Measurements from ENCODE around the gene MRPL18. TPM values are rescaled to one million over a fixed set of nuclear protein-coding genes. Genes with fewer than 3 reads are reported as not detected.

MRPL18 gene
- total RNA-seq, 1 donor from 2014 or later: 53.0 TPM

- Mint-ChIP-seq H3K27ac (ENCODE audit: unreplicated experiment) (no peak overlapping the region), H3K4me3 (no peak overlapping the region), H3K27me3 (ENCODE audit: low read depth) (no peaks in the 10 kb centered on the region), H3K36me3 (ENCODE audit: low read depth) (peaks cover 26% of the 10 kb centered on the region), H3K4me1 (no peaks in the 10 kb centered on the region), H3K9me3 (no peaks in the 10 kb centered on the region)
- DNase-seq (ENCODE audit: low read depth, low spot score): no peak
- no peak for TF ChIP-seq CTCF (conservative IDR thresholded peaks at IDR 0.05)
Measured at GRCh38 chr6:159753081-159753872, 37.0 kb upstream of the MRPL18 start.

- Mint-ChIP-seq H3K27me3 (ENCODE audit: low read depth) (no peaks in the 10 kb centered on the region), H3K36me3 (ENCODE audit: low read depth) (peaks cover 28% of the 10 kb centered on the region), H3K9me3 (no peaks in the 10 kb centered on the region), H3K4me3 (no peak overlapping the region), H3K4me1 (no peaks in the 10 kb centered on the region), H3K27ac (ENCODE audit: unreplicated experiment) (no peak overlapping the region)
- no peak for TF ChIP-seq CTCF (conservative IDR thresholded peaks at IDR 0.05)
- no peak for DNase-seq (ENCODE audit: low read depth, low spot score)
Measured at GRCh38 chr6:159754401-159754800, 35.9 kb upstream of the MRPL18 start.

- no peak for TF ChIP-seq CTCF (conservative IDR thresholded peaks at IDR 0.05)
- no peak for DNase-seq (ENCODE audit: low read depth, low spot score)
- peaks cover 6% of the 10 kb centered on the region for H3K4me1 Mint-ChIP-seq
- H3K27me3 Mint-ChIP-seq (ENCODE audit: low read depth): no peaks in the 10 kb centered on the region
- peaks cover 28% of the 10 kb centered on the region for H3K36me3 Mint-ChIP-seq (ENCODE audit: low read depth)
- H3K4me3 Mint-ChIP-seq: peak overlapping the region; percentile 42
- no peaks in the 10 kb centered on the region for H3K9me3 Mint-ChIP-seq
- H3K27ac Mint-ChIP-seq (ENCODE audit: unreplicated experiment): no peak overlapping the region
Measured at GRCh38 chr6:159754959-159755914, 35.0 kb upstream of the MRPL18 start.

GRCh38 chr6:159756508-159756907, 33.8 kb upstream of the MRPL18 start:
- Mint-ChIP-seq H3K36me3 (ENCODE audit: low read depth) (peaks cover 31% of the 10 kb centered on the region), H3K4me3 (peak overlapping the region; percentile 57), H3K9me3 (no peaks in the 10 kb centered on the region), H3K27ac (ENCODE audit: unreplicated experiment) (no peak overlapping the region), H3K4me1 (peaks cover 18% of the 10 kb centered on the region), H3K27me3 (ENCODE audit: low read depth) (peaks cover 6% of the 10 kb centered on the region)
- no peak for TF ChIP-seq CTCF (conservative IDR thresholded peaks at IDR 0.05)
- no peak for DNase-seq (ENCODE audit: low read depth, low spot score)

- TF ChIP-seq CTCF (conservative IDR thresholded peaks at IDR 0.05): no peak
- H3K4me1 Mint-ChIP-seq: peaks cover 25% of the 10 kb centered on the region
- DNase-seq (ENCODE audit: low read depth, low spot score): no peak
- no peaks in the 10 kb centered on the region for H3K9me3 Mint-ChIP-seq
- peaks cover 33% of the 10 kb centered on the region for H3K36me3 Mint-ChIP-seq (ENCODE audit: low read depth)
- H3K27me3 Mint-ChIP-seq (ENCODE audit: low read depth): peaks cover 6% of the 10 kb centered on the region
- no peak overlapping the region for H3K27ac Mint-ChIP-seq (ENCODE audit: unreplicated experiment)
- H3K4me3 Mint-ChIP-seq: peak overlapping the region; percentile 35
Measured at GRCh38 chr6:159758031-159759001, 32.0 kb upstream of the MRPL18 start.
